Mesenchymal stem cell (in vitro differentiated cells and primary cell): ENCODE results near the gene ALPK3.
"Not testable (repeated sequence)": the region's sequence is repeated elsewhere in the genome, so short reads cannot be mapped to it uniquely, and the experiment has no call there.

Experiments used
- DNase-seq: peaks from one replicate; pipeline ENCODE4 v3.0.0-alpha.2; 2013
- H2AFZ ChIP-seq: one replicate; pipeline ENCODE4 v1.6.1; 2013; ENCODE audit warnings: low read depth, mild to moderate bottlenecking, control low read depth, inconsistent platforms, low read length, moderate library complexity
- H2AK5ac ChIP-seq: 2 replicates; pipeline ENCODE4 v1.6.1; 2013; ENCODE audit warnings: low read length, moderate library complexity, mild to moderate bottlenecking, inconsistent platforms; ENCODE audit not compliant: severe bottlenecking
- H2BK120ac ChIP-seq: one replicate; pipeline ENCODE4 v1.6.1; 2013; ENCODE audit warnings: low read depth, mild to moderate bottlenecking, inconsistent platforms, low read length, moderate library complexity
- H2BK12ac ChIP-seq, 2 experiments: one replicate each; pipeline ENCODE4 v1.6.1; 2013; ENCODE audit warnings: inconsistent platforms in 2 of 2, low read length in 2 of 2, mild to moderate bottlenecking in 2 of 2, moderate library complexity in 2 of 2, control low read depth in 1 of 2
- H2BK15ac ChIP-seq: one replicate; pipeline ENCODE4 v1.6.1; 2013; ENCODE audit warnings: mild to moderate bottlenecking, low read depth, inconsistent platforms; ENCODE audit not compliant: poor library complexity, severe bottlenecking
- H2BK5ac ChIP-seq: 2 replicates; pipeline ENCODE4 v1.6.1; 2013; ENCODE audit warnings: low read depth, mild to moderate bottlenecking, low read length, control low read depth, inconsistent platforms; ENCODE audit not compliant: poor library complexity, severe bottlenecking
- H3K14ac ChIP-seq, 2 experiments: one replicate each; pipeline ENCODE4 v1.6.1; 2013; ENCODE audit warnings: inconsistent platforms in 2 of 2, low read length in 2 of 2, control low read depth in 1 of 2, mild to moderate bottlenecking in 1 of 2, moderate library complexity in 1 of 2
- H3K18ac ChIP-seq, 2 experiments: one replicate each; pipeline ENCODE4 v1.6.1; 2013; ENCODE audit warnings: inconsistent platforms in 2 of 2, low read length in 2 of 2, control low read depth in 1 of 2, low read depth in 1 of 2, mild to moderate bottlenecking in 1 of 2
- H3K23ac ChIP-seq, 2 experiments: one replicate each; pipeline ENCODE4 v1.6.1; 2013; ENCODE audit warnings: inconsistent platforms in 2 of 2, low read length in 2 of 2, mild to moderate bottlenecking in 2 of 2, moderate library complexity in 2 of 2, control low read depth in 1 of 2
- H3K27ac ChIP-seq: 2 replicates; pipeline ENCODE4 v1.5.1; 2013; ENCODE audit warnings: mild to moderate bottlenecking, moderate library complexity, low read length, control low read depth, inconsistent platforms; ENCODE audit not compliant: poor library complexity, severe bottlenecking
- H3K27me3 ChIP-seq, 2 experiments: 2 replicates each; pipeline versions ENCODE4 v1.6.1 to v1.7.0; 2013; ENCODE audit warnings: low read length in 2 of 2, mild to moderate bottlenecking in 2 of 2, moderate library complexity in 2 of 2, control low read depth in 1 of 2, inconsistent platforms in 1 of 2; ENCODE audit not compliant: control insufficient read depth in 1 of 2, insufficient read depth in 1 of 2
- H3K36me3 ChIP-seq, 2 experiments: 2 replicates each; pipeline versions ENCODE4 v1.6.1 to v1.7.0; 2013; ENCODE audit warnings: low read length in 2 of 2, control low read depth in 1 of 2, inconsistent platforms in 1 of 2, low read depth in 1 of 2, mild to moderate bottlenecking in 1 of 2; ENCODE audit not compliant: insufficient read depth in 2 of 2, control insufficient read depth in 1 of 2
- H3K4ac ChIP-seq, 2 experiments: one replicate each; pipeline ENCODE4 v1.6.1; 2013; ENCODE audit warnings: inconsistent platforms in 2 of 2, low read length in 2 of 2, mild to moderate bottlenecking in 2 of 2, moderate library complexity in 2 of 2, control low read depth in 1 of 2, low read depth in 1 of 2
- H3K4me1 ChIP-seq: 2 replicates; pipeline ENCODE4 v1.6.1; 2013; ENCODE audit warnings: low read depth, low read length, control low read depth; ENCODE audit not compliant: control insufficient read depth, insufficient read depth
- H3K4me2 ChIP-seq: 2 replicates; pipeline ENCODE4 v1.6.1; 2013; ENCODE audit warnings: low read length, mild to moderate bottlenecking, inconsistent platforms; ENCODE audit not compliant: poor library complexity, severe bottlenecking
- H3K4me3 ChIP-seq, 2 experiments: 2 replicates each; pipeline versions ENCODE4 v1.5.1 to v1.7.0; 2013; ENCODE audit warnings: low read length in 2 of 2, mild to moderate bottlenecking in 2 of 2, control low read depth in 1 of 2, low read depth in 1 of 2; ENCODE audit not compliant: insufficient read depth in 1 of 2
- H3K79me1 ChIP-seq: replicated peaks from 2 replicates; pipeline ENCODE4 v1.6.1; 2013; ENCODE audit warnings: mild to moderate bottlenecking, control low read depth, low read length, inconsistent platforms; ENCODE audit not compliant: poor library complexity, severe bottlenecking
- H3K9ac ChIP-seq: 2 replicates; pipeline ENCODE4 v1.7.0; 2013; ENCODE audit warnings: mild to moderate bottlenecking, low read length, moderate library complexity
- H3K9me3 ChIP-seq: 2 replicates; pipeline ENCODE4 v1.7.0; 2013; ENCODE audit warnings: mild to moderate bottlenecking, low read length; ENCODE audit not compliant: control insufficient read depth
- H4K8ac ChIP-seq: one replicate; pipeline ENCODE4 v1.6.1; 2013; ENCODE audit warnings: inconsistent platforms, mild to moderate bottlenecking, low read length, moderate library complexity
- H4K91ac ChIP-seq: one replicate; pipeline ENCODE4 v1.6.1; 2013; ENCODE audit warnings: mild to moderate bottlenecking, low read length, inconsistent platforms
- WGBS: methylation state at CpG from one replicate; pipeline ENCODE4 v1.1.7; 2013; ENCODE audit warnings: mixed read lengths; 5-methylcytosine and 5-hydroxymethylcytosine counted together

ALPK3 gene

DNA sequence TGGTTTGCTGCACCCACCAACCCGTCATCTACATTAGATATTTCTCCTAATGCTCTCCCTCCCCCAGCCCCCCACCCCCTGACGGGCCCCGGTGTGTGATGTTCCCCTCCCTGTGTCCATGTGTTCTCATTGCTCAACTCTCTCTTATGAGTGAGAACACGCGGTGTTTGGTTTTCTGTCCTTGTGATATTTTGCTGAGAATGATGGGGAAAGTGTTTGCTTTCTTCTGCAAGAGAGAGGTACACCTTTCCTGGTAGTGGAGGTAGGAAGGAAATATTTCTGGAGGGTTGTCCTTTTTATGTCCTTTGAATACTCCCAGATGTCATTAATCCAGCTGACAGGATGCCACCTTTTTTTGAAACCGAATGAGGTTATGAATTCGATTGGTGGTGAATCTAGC lies 56.8 kb downstream of the ALPK3 start:
- no peak overlapping the region for H3K4ac ChIP-seq
- H2AFZ ChIP-seq = no peak overlapping the region
- peaks cover 3 to 11% of the 10 kb centered on the region in 2 experiments for H3K27me3 ChIP-seq
- H3K27ac ChIP-seq = no peak overlapping the region
- H3K4me2 ChIP-seq = no peak overlapping the region
- H2AK5ac ChIP-seq = no peak overlapping the region
- no peak overlapping the region for H2BK120ac ChIP-seq
- no peak overlapping the region for H2BK12ac ChIP-seq
- DNase-seq = no peak
- no peaks in the 10 kb centered on the region for H3K9me3 ChIP-seq
- H2BK5ac ChIP-seq = no peak overlapping the region
- H3K79me1 ChIP-seq = no peaks in the 10 kb centered on the region
- H2BK15ac ChIP-seq = no peak overlapping the region
- H3K4me1 ChIP-seq = no peaks in the 10 kb centered on the region
- 92% methylated on average over 5 of the region's 7 CpGs for WGBS
- H4K8ac ChIP-seq = no peak overlapping the region
- no peak overlapping the region for H4K91ac ChIP-seq
- no peak overlapping the region for H3K4me3 ChIP-seq
- no peak overlapping the region for H3K14ac ChIP-seq
- H3K36me3 ChIP-seq = peaks cover 0 to under 1% of the 10 kb centered on the region in 2 experiments
- H3K23ac ChIP-seq = no peak overlapping the region
- H3K18ac ChIP-seq = no peak overlapping the region
- H3K9ac ChIP-seq = no peak overlapping the region

DNA sequence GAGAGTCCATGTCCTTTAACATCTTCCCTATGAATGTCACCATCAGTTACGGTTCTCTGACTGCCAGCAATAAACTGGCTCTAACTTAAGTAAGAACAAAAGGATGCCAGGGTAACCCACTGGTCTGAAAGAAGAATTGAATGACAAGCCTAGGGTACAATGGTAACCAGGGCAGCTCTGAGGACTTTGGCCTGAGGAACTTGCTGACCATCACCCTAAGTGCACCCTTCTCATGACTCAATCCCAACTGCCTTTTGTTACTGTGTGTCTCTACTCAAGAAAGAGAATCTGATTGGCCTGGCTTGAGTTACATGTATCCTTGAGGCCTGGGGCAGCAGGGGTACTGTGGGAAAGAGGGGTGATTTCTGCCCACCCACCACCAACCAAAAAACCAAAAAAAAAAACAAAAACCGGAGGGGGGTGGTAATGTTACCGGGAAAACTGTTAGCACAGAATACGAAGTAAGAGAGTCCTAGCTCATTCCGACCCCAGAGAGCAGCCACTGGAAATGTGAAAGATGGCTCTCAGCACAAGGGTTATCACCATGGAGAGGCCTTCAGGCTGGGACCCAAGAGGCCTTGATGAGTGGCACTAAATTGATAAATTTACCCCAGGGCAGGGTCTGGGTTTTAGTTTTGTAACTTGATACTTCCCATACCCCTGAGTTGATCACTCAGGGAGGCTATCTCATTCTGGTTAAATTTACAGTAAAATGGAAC lies 58.0 kb downstream of the ALPK3 start:
- Histone ChIP-seq H3K4me1 (no peaks in the 10 kb centered on the region), H3K36me3 (no peaks in the 10 kb centered on the region), H3K4ac (no peak overlapping the region), H3K23ac (no peak overlapping the region), H2BK12ac (no peak overlapping the region), H2BK120ac (no peak overlapping the region), H3K9ac (no peak overlapping the region), H4K91ac (no peak overlapping the region), H4K8ac (no peak overlapping the region), H2BK5ac (no peak overlapping the region), H3K79me1 (no peaks in the 10 kb centered on the region), H3K27me3 (peaks cover under 1 to 3% of the 10 kb centered on the region in 2 experiments), H3K18ac (no peak overlapping the region), H3K4me3 (no peak overlapping the region), H3K14ac (no peak overlapping the region), H3K9me3 (no peaks in the 10 kb centered on the region), H3K4me2 (no peak overlapping the region), H2BK15ac (no peak overlapping the region), H2AFZ (no peak overlapping the region), H3K27ac (no peak overlapping the region), H2AK5ac (no peak overlapping the region)
- no peak for DNase-seq
- 94% methylated on average over 5 of the region's 5 CpGs for WGBS

DNA sequence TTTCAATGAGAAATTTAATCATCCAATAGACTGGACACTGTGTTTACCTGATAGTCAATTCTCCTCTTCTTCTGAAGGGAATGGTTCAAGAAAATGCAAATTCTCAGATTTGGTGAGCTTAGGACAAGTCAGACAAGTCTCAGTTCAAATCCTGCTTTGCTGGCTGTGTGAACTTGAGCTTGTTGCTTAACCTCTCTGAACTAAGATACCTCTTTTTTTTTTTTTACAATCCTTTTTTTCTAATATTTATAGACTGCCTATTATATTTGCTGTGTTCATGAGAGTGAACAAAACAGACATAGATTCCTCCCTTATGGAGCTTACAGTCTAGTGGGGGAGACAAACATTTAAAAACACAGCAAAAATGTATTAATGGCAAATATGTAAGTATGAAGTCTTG lies 59.1 kb downstream of the ALPK3 start:
- no peak overlapping the region for H3K18ac ChIP-seq
- no peaks in the 10 kb centered on the region for H3K36me3 ChIP-seq
- no peak overlapping the region for H3K14ac ChIP-seq
- peaks cover under 1% of the 10 kb centered on the region for H3K4me1 ChIP-seq
- H2BK15ac ChIP-seq = no peak overlapping the region
- no peak overlapping the region for H2AK5ac ChIP-seq
- H3K9ac ChIP-seq = no peak overlapping the region
- no peak for DNase-seq
- H3K79me1 ChIP-seq = no peaks in the 10 kb centered on the region
- H4K91ac ChIP-seq = no peak overlapping the region
- no peak overlapping the region for H2AFZ ChIP-seq
- no peak overlapping the region for H2BK12ac ChIP-seq
- H2BK120ac ChIP-seq = no peak overlapping the region
- no peak overlapping the region for H3K23ac ChIP-seq
- no peak overlapping the region for H3K27ac ChIP-seq
- H3K9me3 ChIP-seq = no peaks in the 10 kb centered on the region
- no peak overlapping the region for H3K4ac ChIP-seq
- H2BK5ac ChIP-seq = no peak overlapping the region
- no peak overlapping the region for H3K4me2 ChIP-seq
- no peak overlapping the region for H4K8ac ChIP-seq
- H3K4me3 ChIP-seq = no peak overlapping the region
- H3K27me3 ChIP-seq = peaks cover 3 to 4% of the 10 kb centered on the region in 2 experiments

DNA sequence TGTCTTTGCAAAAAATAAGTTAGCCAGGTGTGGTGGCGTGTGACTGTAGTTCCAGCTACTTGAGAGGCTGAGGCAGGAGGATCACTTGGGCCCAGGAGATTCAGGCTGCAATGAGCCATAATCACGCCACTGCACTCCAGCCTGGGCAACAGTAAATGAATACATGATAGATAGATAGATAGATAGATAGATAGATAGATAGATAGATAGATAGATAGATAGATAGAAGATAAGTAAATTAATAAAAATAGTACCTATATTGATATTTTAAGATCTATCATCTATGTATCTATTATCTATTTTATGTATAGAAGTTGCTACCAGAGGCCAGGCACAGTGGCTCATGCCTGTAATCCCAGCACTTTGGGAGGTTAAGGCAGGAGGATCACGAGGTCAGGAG lies 60.5 kb downstream of the ALPK3 start:
- not testable (repeated sequence) for H2BK15ac ChIP-seq, H2AK5ac ChIP-seq, H3K79me1 ChIP-seq, H3K14ac ChIP-seq, H2BK120ac ChIP-seq, H3K4me2 ChIP-seq, H3K27ac ChIP-seq, H2BK12ac ChIP-seq, H3K9me3 ChIP-seq, H4K91ac ChIP-seq, H2AFZ ChIP-seq, H3K27me3 ChIP-seq, H3K4me3 ChIP-seq, H3K23ac ChIP-seq, H3K9ac ChIP-seq, H3K36me3 ChIP-seq, H3K4ac ChIP-seq, H2BK5ac ChIP-seq, H4K8ac ChIP-seq, DNase-seq, H3K4me1 ChIP-seq, H3K18ac ChIP-seq
- 92% methylated on average over 3 of the region's 3 CpGs for WGBS
